Stimulated activated CD4-positive, alpha-beta T cell treated with anti-CD3 and anti-CD28 coated beads, TNF-alpha, amount 100 ng/mL, for 1 hour (primary cell): ENCODE data around the gene SLC9A3.
"Not testable (repeated sequence)": the region's sequence is repeated elsewhere in the genome, so short reads cannot be mapped to it uniquely, and the experiment has no call there.

Source experiments
- DNase-seq, 3 donors: peaks; one replicate each; pipeline ENCODE4 v3.0.0-alpha.2; 2020; ENCODE audit warnings: low read depth in 3 of 3, low spot score in 1 of 3

Gene SLC9A3

GRCh38 chr5:524234-524972 is at the start of gene SLC9A3:
TSS of gene SLC9A3 (minus strand) at chr5:524449.
- DNase-seq = no peak

GRCh38 chr5:573976-574375 is 49.7 kb upstream of the SLC9A3 start:
- DNase-seq = no peak

- no peak for DNase-seq
Measured at GRCh38 chr5:573206-573605, 49.0 kb upstream of the SLC9A3 start.

- DNase-seq = no peak
Measured at GRCh38 chr5:572398-573019, 48.3 kb upstream of the SLC9A3 start.

GRCh38 chr5:571791-572190 is 47.5 kb upstream of the SLC9A3 start:
- DNase-seq = no peak

- no peak for DNase-seq
Measured at GRCh38 chr5:570886-571285, 46.6 kb upstream of the SLC9A3 start.

- DNase-seq = no peak
Measured at GRCh38 chr5:570446-570845, 46.2 kb upstream of the SLC9A3 start.

- DNase-seq = no peak
Measured at GRCh38 chr5:569868-570361, 45.7 kb upstream of the SLC9A3 start.

GRCh38 chr5:569358-569867 is 45.2 kb upstream of the SLC9A3 start:
- DNase-seq = no peak

GRCh38 chr5:568809-569208 is 44.6 kb upstream of the SLC9A3 start:
- DNase-seq = no peak

GRCh38 chr5:568061-568781 is 44.0 kb upstream of the SLC9A3 start:
- no peak for DNase-seq

GRCh38 chr5:567664-568060 is 43.4 kb upstream of the SLC9A3 start:
- no peak for DNase-seq

GRCh38 chr5:566636-567309 is 42.5 kb upstream of the SLC9A3 start:
- no peak for DNase-seq

- no peak for DNase-seq
Measured at GRCh38 chr5:565782-566440, 41.7 kb upstream of the SLC9A3 start.

GRCh38 chr5:561408-561807 is 37.2 kb upstream of the SLC9A3 start:
- DNase-seq = no peak

GRCh38 chr5:560792-561166 is 36.5 kb upstream of the SLC9A3 start:
- no peak for DNase-seq

GRCh38 chr5:558871-559503 is 34.7 kb upstream of the SLC9A3 start:
- no peak for DNase-seq

- DNase-seq = no peak
Measured at GRCh38 chr5:558326-558725, 34.1 kb upstream of the SLC9A3 start.

- not testable (repeated sequence) for DNase-seq
Measured at GRCh38 chr5:557917-558316, 33.7 kb upstream of the SLC9A3 start.

- DNase-seq = no peak
Measured at GRCh38 chr5:556909-557441, 32.7 kb upstream of the SLC9A3 start.
